ENCODE data around the gene TULP4. TPM values are rescaled to one million over a fixed set of nuclear protein-coding genes. Genes with fewer than 3 reads are reported as not detected.

TULP4 gene
- total RNA-seq, 1 experiment from 2014 or later = 52.8 TPM

DNA sequence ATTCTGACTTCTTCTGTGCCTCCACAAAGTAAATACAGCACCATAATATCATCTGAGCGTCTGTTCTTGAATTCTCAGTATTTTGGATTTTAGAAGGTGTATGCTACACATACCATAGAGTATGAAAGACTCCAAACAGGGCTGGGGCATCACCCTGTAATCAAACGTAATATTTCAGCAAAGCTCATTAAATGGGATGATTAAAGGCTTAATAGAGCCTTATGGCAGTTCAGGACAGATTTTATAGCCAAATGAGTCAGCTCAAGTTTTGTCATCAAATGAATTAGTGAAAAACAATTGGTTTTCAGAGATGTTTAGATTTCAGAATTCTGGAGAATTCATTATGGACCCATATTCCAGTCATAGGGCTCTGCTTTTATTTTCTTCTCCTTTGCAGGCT is 68.9 kb downstream of the TULP4 start:
- no peak for ATAC-seq
- peaks cover 16% of the 10 kb centered on the region for H3K36me3 Mint-ChIP-seq
- POLR2A ChIA-PET = no interaction called here
- peaks cover 28% of the 10 kb centered on the region for H3K4me1 Mint-ChIP-seq
- no peak overlapping the region for H3K4me3 Mint-ChIP-seq
- DNase-seq (ENCODE audit: low spot score) = no peak
- H3K27ac Mint-ChIP-seq = no peak overlapping the region
- no peaks in the 10 kb centered on the region for H3K27me3 Mint-ChIP-seq (ENCODE audit: low read depth)
- CTCF ChIA-PET = no interaction called here
- H3K9me3 Mint-ChIP-seq = peaks cover 18% of the 10 kb centered on the region
- TF ChIP-seq NFYB (CRISPR knock-in tag; conservative IDR thresholded peaks at IDR 0.05; ENCODE audit: low read depth) (no peak), ZNF263 (CRISPR knock-in tag; IDR thresholded peaks at IDR 0.05; ENCODE audit: low read depth) (no peak), SP1 (CRISPR knock-in tag; conservative IDR thresholded peaks at IDR 0.05) (no peak), ZNF138 (CRISPR knock-in tag; conservative IDR thresholded peaks at IDR 0.05) (no peak), OVOL2 (CRISPR knock-in tag; IDR thresholded peaks at IDR 0.05; ENCODE audit: borderline replicate concordance) (no peak), ZNF423 (CRISPR knock-in tag; IDR thresholded peaks at IDR 0.05) (no peak), ATF1 (CRISPR knock-in tag; IDR thresholded peaks at IDR 0.05) (no peak), HMGA2 (CRISPR knock-in tag; IDR thresholded peaks at IDR 0.05) (no peak), FOXK1 (CRISPR knock-in tag; IDR thresholded peaks at IDR 0.05) (no peak)
- TF ChIP-seq, protein P1, sequence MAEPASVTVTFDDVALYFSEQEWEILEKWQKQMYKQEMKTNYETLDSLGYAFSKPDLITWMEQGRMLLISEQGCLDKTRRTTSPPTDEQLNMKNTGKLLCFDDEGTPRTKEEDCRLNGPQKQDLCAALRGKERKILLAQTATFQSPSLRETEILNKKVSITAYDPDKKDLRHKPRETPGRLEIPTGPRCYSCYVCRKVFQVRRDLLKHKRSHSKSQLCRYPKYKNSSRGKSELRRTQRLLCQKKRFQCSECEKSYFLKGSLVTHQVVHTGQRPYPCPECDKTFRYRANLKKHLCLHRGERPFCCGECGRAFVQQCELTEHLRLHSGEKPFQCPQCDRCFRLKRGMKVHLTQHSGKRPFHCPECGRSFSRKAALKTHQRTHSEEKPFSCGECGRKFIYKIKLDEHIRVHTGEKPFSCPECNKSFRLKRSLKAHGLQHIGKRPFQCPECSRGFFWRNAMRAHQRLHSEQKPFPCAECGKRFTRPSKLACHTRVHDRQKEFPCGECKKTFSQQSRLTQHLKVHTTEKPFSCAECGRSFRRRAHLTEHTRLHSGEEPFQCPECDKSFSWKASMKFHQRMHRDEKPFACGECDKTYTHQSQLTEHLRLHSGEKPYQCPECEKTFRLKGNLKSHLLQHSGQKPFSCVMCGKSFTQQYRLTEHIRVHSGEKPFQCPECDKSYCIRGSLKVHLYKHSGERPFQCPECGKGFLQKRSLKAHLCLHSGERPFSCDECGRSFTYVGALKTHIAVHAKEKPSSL (CRISPR knock-in tag; conservative IDR thresholded peaks at IDR 0.05) = no peak
- TF ChIP-seq, protein P2, sequence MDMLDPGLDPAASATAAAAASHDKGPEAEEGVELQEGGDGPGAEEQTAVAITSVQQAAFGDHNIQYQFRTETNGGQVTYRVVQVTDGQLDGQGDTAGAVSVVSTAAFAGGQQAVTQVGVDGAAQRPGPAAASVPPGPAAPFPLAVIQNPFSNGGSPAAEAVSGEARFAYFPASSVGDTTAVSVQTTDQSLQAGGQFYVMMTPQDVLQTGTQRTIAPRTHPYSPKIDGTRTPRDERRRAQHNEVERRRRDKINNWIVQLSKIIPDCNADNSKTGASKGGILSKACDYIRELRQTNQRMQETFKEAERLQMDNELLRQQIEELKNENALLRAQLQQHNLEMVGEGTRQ (CRISPR knock-in tag; IDR thresholded peaks at IDR 0.05) = no peak
- TF ChIP-seq, protein P3, sequence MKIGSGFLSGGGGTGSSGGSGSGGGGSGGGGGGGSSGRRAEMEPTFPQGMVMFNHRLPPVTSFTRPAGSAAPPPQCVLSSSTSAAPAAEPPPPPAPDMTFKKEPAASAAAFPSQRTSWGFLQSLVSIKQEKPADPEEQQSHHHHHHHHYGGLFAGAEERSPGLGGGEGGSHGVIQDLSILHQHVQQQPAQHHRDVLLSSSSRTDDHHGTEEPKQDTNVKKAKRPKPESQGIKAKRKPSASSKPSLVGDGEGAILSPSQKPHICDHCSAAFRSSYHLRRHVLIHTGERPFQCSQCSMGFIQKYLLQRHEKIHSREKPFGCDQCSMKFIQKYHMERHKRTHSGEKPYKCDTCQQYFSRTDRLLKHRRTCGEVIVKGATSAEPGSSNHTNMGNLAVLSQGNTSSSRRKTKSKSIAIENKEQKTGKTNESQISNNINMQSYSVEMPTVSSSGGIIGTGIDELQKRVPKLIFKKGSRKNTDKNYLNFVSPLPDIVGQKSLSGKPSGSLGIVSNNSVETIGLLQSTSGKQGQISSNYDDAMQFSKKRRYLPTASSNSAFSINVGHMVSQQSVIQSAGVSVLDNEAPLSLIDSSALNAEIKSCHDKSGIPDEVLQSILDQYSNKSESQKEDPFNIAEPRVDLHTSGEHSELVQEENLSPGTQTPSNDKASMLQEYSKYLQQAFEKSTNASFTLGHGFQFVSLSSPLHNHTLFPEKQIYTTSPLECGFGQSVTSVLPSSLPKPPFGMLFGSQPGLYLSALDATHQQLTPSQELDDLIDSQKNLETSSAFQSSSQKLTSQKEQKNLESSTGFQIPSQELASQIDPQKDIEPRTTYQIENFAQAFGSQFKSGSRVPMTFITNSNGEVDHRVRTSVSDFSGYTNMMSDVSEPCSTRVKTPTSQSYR (CRISPR knock-in tag; IDR thresholded peaks at IDR 0.05) = no peak
- TF ChIP-seq, protein P4, sequence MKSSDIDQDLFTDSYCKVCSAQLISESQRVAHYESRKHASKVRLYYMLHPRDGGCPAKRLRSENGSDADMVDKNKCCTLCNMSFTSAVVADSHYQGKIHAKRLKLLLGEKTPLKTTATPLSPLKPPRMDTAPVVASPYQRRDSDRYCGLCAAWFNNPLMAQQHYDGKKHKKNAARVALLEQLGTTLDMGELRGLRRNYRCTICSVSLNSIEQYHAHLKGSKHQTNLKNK (CRISPR knock-in tag; IDR thresholded peaks at IDR 0.05) = no peak
- TF ChIP-seq, protein P5, sequence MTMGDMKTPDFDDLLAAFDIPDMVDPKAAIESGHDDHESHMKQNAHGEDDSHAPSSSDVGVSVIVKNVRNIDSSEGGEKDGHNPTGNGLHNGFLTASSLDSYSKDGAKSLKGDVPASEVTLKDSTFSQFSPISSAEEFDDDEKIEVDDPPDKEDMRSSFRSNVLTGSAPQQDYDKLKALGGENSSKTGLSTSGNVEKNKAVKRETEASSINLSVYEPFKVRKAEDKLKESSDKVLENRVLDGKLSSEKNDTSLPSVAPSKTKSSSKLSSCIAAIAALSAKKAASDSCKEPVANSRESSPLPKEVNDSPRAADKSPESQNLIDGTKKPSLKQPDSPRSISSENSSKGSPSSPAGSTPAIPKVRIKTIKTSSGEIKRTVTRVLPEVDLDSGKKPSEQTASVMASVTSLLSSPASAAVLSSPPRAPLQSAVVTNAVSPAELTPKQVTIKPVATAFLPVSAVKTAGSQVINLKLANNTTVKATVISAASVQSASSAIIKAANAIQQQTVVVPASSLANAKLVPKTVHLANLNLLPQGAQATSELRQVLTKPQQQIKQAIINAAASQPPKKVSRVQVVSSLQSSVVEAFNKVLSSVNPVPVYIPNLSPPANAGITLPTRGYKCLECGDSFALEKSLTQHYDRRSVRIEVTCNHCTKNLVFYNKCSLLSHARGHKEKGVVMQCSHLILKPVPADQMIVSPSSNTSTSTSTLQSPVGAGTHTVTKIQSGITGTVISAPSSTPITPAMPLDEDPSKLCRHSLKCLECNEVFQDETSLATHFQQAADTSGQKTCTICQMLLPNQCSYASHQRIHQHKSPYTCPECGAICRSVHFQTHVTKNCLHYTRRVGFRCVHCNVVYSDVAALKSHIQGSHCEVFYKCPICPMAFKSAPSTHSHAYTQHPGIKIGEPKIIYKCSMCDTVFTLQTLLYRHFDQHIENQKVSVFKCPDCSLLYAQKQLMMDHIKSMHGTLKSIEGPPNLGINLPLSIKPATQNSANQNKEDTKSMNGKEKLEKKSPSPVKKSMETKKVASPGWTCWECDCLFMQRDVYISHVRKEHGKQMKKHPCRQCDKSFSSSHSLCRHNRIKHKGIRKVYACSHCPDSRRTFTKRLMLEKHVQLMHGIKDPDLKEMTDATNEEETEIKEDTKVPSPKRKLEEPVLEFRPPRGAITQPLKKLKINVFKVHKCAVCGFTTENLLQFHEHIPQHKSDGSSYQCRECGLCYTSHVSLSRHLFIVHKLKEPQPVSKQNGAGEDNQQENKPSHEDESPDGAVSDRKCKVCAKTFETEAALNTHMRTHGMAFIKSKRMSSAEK (CRISPR knock-in tag; IDR thresholded peaks at IDR 0.05; ENCODE audit: borderline replicate concordance) = no peak
- TF ChIP-seq, protein P6, sequence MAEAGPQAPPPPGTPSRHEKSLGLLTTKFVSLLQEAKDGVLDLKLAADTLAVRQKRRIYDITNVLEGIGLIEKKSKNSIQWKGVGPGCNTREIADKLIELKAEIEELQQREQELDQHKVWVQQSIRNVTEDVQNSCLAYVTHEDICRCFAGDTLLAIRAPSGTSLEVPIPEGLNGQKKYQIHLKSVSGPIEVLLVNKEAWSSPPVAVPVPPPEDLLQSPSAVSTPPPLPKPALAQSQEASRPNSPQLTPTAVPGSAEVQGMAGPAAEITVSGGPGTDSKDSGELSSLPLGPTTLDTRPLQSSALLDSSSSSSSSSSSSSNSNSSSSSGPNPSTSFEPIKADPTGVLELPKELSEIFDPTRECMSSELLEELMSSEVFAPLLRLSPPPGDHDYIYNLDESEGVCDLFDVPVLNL (CRISPR knock-in tag; IDR thresholded peaks at IDR 0.05; ENCODE audit: borderline replicate concordance, low read depth) = no peak
- TF ChIP-seq, protein P7, sequence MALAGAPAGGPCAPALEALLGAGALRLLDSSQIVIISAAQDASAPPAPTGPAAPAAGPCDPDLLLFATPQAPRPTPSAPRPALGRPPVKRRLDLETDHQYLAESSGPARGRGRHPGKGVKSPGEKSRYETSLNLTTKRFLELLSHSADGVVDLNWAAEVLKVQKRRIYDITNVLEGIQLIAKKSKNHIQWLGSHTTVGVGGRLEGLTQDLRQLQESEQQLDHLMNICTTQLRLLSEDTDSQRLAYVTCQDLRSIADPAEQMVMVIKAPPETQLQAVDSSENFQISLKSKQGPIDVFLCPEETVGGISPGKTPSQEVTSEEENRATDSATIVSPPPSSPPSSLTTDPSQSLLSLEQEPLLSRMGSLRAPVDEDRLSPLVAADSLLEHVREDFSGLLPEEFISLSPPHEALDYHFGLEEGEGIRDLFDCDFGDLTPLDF (CRISPR knock-in tag; IDR thresholded peaks at IDR 0.05) = no peak
- TF ChIP-seq, protein P8, sequence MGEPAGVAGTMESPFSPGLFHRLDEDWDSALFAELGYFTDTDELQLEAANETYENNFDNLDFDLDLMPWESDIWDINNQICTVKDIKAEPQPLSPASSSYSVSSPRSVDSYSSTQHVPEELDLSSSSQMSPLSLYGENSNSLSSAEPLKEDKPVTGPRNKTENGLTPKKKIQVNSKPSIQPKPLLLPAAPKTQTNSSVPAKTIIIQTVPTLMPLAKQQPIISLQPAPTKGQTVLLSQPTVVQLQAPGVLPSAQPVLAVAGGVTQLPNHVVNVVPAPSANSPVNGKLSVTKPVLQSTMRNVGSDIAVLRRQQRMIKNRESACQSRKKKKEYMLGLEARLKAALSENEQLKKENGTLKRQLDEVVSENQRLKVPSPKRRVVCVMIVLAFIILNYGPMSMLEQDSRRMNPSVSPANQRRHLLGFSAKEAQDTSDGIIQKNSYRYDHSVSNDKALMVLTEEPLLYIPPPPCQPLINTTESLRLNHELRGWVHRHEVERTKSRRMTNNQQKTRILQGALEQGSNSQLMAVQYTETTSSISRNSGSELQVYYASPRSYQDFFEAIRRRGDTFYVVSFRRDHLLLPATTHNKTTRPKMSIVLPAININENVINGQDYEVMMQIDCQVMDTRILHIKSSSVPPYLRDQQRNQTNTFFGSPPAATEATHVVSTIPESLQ (CRISPR knock-in tag; IDR thresholded peaks at IDR 0.05) = no peak
